Rectal smooth muscle tissue (tissue), 1 donor: ENCODE data around the gene DMD.
"Not testable (repeated sequence)": the region's sequence is repeated elsewhere in the genome, so short reads cannot be mapped to it uniquely, and the experiment has no call there.

Experiments
- H3K27ac ChIP-seq: one replicate; pipeline ENCODE4 v1.7.0; 2013; ENCODE audit warnings: low read depth, low read length, inconsistent platforms
- H3K27me3 ChIP-seq: one replicate; pipeline ENCODE4 v1.7.0; 2013; ENCODE audit warnings: low read length; ENCODE audit not compliant: control insufficient read depth, insufficient read depth
- H3K36me3 ChIP-seq: one replicate; pipeline ENCODE4 v1.7.0; 2013; ENCODE audit warnings: low read length; ENCODE audit not compliant: control insufficient read depth, insufficient read depth
- H3K4me1 ChIP-seq: one replicate; pipeline ENCODE4 v1.7.0; 2013; ENCODE audit warnings: low read length; ENCODE audit not compliant: control insufficient read depth, insufficient read depth
- H3K4me3 ChIP-seq: one replicate; pipeline ENCODE4 v1.7.0; 2013; ENCODE audit warnings: low read length
- H3K9ac ChIP-seq: one replicate; pipeline ENCODE4 v1.7.0; 2013; ENCODE audit warnings: low read length

The DMD gene

GRCh38 chrX:32010212-32010611 lies 1201.1 kb downstream of the DMD start:
- no peaks in the 10 kb centered on the region for H3K27me3 ChIP-seq
- no peak overlapping the region for H3K9ac ChIP-seq
- H3K27ac ChIP-seq = no peak overlapping the region
- H3K4me3 ChIP-seq = no peak overlapping the region
- no peaks in the 10 kb centered on the region for H3K4me1 ChIP-seq
- H3K36me3 ChIP-seq = no peaks in the 10 kb centered on the region

- Histone ChIP-seq H3K27ac (no peak overlapping the region), H3K27me3 (no peaks in the 10 kb centered on the region), H3K36me3 (no peaks in the 10 kb centered on the region), H3K9ac (no peak overlapping the region), H3K4me1 (no peaks in the 10 kb centered on the region), H3K4me3 (no peak overlapping the region)
These were observed 1217.7 kb downstream of the DMD start for GRCh38 chrX:31993637-31994036.

GRCh38 chrX:31988975-31989374 lies 1222.4 kb downstream of the DMD start:
- H3K27me3 ChIP-seq = no peaks in the 10 kb centered on the region
- H3K4me1 ChIP-seq = no peaks in the 10 kb centered on the region

GRCh38 chrX:31981546-31982062 lies 1229.7 kb downstream of the DMD start:
- Histone ChIP-seq H3K36me3 (no peaks in the 10 kb centered on the region), H3K27ac (no peak overlapping the region), H3K4me3 (no peak overlapping the region), H3K27me3 (no peaks in the 10 kb centered on the region), H3K4me1 (no peaks in the 10 kb centered on the region), H3K9ac (no peak overlapping the region)

More at GRCh38 chrX:31988975-31989374, 1222.4 kb downstream of the DMD start:
- H3K4me3 ChIP-seq = no peak overlapping the region
- no peaks in the 10 kb centered on the region for H3K36me3 ChIP-seq
- H3K9ac ChIP-seq = no peak overlapping the region
- H3K27ac ChIP-seq = no peak overlapping the region

- Histone ChIP-seq H3K27me3 (no peaks in the 10 kb centered on the region), H3K27ac (no peak overlapping the region), H3K4me1 (no peaks in the 10 kb centered on the region), H3K36me3 (no peaks in the 10 kb centered on the region), H3K4me3 (no peak overlapping the region), H3K9ac (no peak overlapping the region)
These were observed 1241.6 kb downstream of the DMD start for GRCh38 chrX:31969714-31970113.

- Histone ChIP-seq H3K9ac (no peak overlapping the region), H3K4me1 (no peaks in the 10 kb centered on the region), H3K36me3 (no peaks in the 10 kb centered on the region), H3K27ac (no peak overlapping the region), H3K27me3 (no peaks in the 10 kb centered on the region), H3K4me3 (no peak overlapping the region)
These were observed 1249.1 kb downstream of the DMD start for GRCh38 chrX:31962256-31962655.

- Histone ChIP-seq H3K36me3 (no peaks in the 10 kb centered on the region), H3K9ac (no peak overlapping the region), H3K4me3 (no peak overlapping the region), H3K27ac (no peak overlapping the region), H3K4me1 (no peaks in the 10 kb centered on the region), H3K27me3 (no peaks in the 10 kb centered on the region)
These were observed 1276.4 kb downstream of the DMD start for GRCh38 chrX:31934842-31935370.

- no peaks in the 10 kb centered on the region for H3K36me3 ChIP-seq
- H3K9ac ChIP-seq = no peak overlapping the region
- no peaks in the 10 kb centered on the region for H3K27me3 ChIP-seq
- no peak overlapping the region for H3K4me3 ChIP-seq
- H3K4me1 ChIP-seq = no peaks in the 10 kb centered on the region
- no peak overlapping the region for H3K27ac ChIP-seq
These were observed 1277.3 kb downstream of the DMD start for GRCh38 chrX:31934015-31934414.

- Histone ChIP-seq H3K4me3 (no peak overlapping the region), H3K27ac (no peak overlapping the region), H3K9ac (no peak overlapping the region), H3K27me3 (no peaks in the 10 kb centered on the region), H3K4me1 (no peaks in the 10 kb centered on the region), H3K36me3 (no peaks in the 10 kb centered on the region)
These were observed 1278.6 kb downstream of the DMD start for GRCh38 chrX:31932769-31933168.

- not testable (repeated sequence) for H3K27me3 ChIP-seq, H3K36me3 ChIP-seq, H3K4me3 ChIP-seq, H3K27ac ChIP-seq, H3K9ac ChIP-seq, H3K4me1 ChIP-seq
These were observed 1279.0 kb downstream of the DMD start for GRCh38 chrX:31932320-31932719.

- Histone ChIP-seq H3K4me3 (no peak overlapping the region), H3K27me3 (no peaks in the 10 kb centered on the region), H3K36me3 (no peaks in the 10 kb centered on the region), H3K27ac (no peak overlapping the region), H3K9ac (no peak overlapping the region), H3K4me1 (no peaks in the 10 kb centered on the region)
These were observed 1280.1 kb downstream of the DMD start for GRCh38 chrX:31931225-31931624.

GRCh38 chrX:31929366-31929765 lies 1282.0 kb downstream of the DMD start:
- H3K4me3 ChIP-seq = no peak overlapping the region
- no peaks in the 10 kb centered on the region for H3K27me3 ChIP-seq
- H3K36me3 ChIP-seq = no peaks in the 10 kb centered on the region
- no peak overlapping the region for H3K9ac ChIP-seq
- no peaks in the 10 kb centered on the region for H3K4me1 ChIP-seq
- no peak overlapping the region for H3K27ac ChIP-seq

- Histone ChIP-seq H3K4me3 (no peak overlapping the region), H3K27ac (no peak overlapping the region), H3K4me1 (no peaks in the 10 kb centered on the region), H3K9ac (no peak overlapping the region), H3K27me3 (peaks cover 3% of the 10 kb centered on the region), H3K36me3 (no peaks in the 10 kb centered on the region)
These were observed 1290.1 kb downstream of the DMD start for GRCh38 chrX:31921236-31921635.
